NCI-H82 treated with DMSO at 0.1 percent for 48 hours (cell line): ENCODE results near the gene NDEL1.

ENCODE experiments used
- DNase-seq: peaks from one replicate; lab custom pipeline; 2025; ENCODE audit not compliant: unreplicated experiment; lab: John Stamatoyannopoulos, UW

The NDEL1 gene

GRCh38 chr17:8477171-8477570 lies 41.5 kb downstream of the NDEL1 start:
- DNase-seq = no peak

DNA sequence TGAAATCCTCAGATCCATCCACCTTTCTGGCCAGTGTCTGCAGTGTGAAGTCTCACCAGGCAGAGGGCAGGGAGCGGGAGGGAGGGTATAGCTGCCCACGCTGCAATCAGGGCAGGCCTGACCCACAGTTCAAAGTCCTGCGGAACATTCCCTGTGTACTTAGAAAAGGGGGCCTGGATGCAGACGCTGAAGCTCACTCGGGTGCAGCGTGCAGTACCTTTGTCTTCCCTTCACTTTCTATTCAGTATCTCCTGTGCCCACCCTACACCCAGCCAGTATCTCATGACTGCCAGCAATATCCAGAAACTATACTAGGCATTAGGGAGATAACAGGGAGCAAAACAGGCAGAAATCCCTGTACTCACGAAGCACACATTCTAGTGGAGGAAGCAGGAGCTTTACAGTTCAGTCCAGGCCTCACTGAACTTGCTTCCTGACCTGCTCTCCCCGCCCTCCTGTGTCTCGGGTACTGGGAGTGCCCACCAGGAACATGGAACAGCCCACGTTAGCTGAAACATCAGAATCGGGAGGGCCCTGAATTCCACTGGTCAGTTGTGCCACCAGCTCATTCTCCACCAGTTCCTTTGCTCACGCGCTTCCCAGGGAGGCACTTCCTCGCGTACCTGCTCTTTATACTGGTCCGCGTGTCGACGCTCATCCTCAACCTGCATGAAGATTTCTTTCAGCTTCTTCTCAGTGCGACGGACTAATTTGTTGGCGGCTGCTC lies 42.2 kb downstream of the NDEL1 start:
- DNase-seq = no peak

DNA sequence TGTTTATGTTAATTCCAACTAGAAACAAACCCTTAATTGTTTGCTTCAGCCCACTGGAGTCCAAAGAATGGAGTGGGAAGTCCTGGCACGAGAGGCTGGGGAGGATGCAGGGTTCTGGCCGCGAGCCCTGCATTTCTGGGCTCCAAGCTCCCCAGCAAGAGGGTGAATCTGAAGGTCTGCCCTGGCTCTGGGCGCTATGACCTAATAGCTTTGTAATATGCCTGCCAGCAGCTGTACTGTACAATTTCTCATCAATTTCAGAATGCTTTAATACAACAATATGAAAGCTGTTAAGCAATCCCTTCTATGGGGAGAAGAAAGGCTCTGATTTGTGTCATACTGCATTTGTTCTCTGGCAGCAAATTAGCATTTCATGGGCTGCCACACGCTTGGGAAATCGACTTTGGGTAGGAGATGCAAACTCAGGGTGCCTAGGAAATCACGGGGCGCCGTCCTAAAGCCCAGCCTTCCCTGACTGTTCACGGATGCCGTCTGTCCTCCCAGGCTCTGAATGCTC lies 43.8 kb downstream of the NDEL1 start:
- DNase-seq = no peak

GRCh38 chr17:8480011-8480976 lies 44.6 kb downstream of the NDEL1 start:
- DNase-seq = no peak

- no peak for DNase-seq
Observed at GRCh38 chr17:8481089-8481488, 45.4 kb downstream of the NDEL1 start.

GRCh38 chr17:8481703-8482102 lies 46.0 kb downstream of the NDEL1 start:
- DNase-seq = no peak

DNA sequence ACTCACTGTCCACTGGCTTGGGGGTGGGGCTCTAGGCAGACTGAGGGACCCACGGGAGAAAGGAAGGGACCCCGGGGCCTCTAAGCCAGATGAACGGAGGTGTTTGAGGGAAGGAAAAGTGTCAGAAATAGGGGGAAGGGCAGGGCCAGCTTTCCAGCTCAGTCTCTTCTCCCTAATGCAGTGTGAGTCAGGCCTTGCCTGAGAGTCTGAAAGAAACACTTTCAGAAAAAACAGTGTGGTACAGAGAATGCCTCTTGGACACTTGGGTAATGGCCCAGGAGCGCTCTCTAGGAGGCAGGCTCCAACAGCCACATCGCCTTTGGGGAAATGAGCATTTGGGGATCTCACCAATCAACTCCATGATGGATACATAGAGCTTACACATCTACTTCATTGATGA lies 46.9 kb downstream of the NDEL1 start:
- DNase-seq = no peak

- no peak for DNase-seq
Observed at GRCh38 chr17:8484465-8484864, 48.8 kb downstream of the NDEL1 start.

DNA sequence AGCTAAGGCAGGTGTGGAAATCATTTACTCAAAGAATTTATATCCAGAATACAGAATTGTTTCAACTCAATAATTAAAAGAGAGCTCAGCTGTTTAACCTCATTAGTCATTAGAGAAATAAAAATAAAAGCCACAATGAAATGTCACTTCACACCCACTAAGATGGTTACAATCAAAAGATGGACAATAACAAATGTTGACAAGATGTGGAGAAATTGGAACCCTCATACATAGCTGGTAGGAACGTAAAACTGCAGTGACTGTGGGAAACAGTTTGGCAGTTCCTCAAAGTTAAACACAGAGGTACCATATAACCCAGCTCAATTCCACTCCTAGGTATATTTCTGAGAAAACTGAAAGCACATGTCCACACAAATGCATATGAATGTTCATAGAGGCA lies 49.8 kb downstream of the NDEL1 start:
- no peak for DNase-seq

- no peak for DNase-seq
Observed at GRCh38 chr17:8487130-8487645, 51.5 kb downstream of the NDEL1 start.

DNA sequence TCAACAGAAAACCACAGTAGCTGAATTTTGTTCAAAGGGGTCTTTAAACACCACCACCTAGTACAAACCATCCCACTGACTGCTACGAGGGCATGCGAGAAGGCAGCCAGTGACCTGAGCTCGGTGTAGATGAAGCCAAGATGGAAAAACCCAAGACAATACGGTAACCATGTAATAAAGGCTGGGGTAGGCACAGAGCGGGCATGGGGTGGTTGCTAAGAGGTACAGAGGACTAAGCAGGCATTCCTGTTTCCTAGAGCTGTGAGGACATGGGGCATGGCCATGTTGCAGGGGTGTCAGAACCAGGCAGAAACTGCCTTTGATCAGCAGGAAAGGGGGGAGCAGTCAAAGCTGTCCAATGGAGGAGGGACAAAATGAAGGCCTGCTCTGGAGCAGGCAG lies 52.1 kb downstream of the NDEL1 start:
- no peak for DNase-seq

- DNase-seq = no peak
Observed at GRCh38 chr17:8488491-8488890, 52.8 kb downstream of the NDEL1 start.

GRCh38 chr17:8488901-8489300 lies 53.2 kb downstream of the NDEL1 start:
- DNase-seq = no peak

GRCh38 chr17:8489841-8490240 lies 54.2 kb downstream of the NDEL1 start:
- no peak for DNase-seq

DNA sequence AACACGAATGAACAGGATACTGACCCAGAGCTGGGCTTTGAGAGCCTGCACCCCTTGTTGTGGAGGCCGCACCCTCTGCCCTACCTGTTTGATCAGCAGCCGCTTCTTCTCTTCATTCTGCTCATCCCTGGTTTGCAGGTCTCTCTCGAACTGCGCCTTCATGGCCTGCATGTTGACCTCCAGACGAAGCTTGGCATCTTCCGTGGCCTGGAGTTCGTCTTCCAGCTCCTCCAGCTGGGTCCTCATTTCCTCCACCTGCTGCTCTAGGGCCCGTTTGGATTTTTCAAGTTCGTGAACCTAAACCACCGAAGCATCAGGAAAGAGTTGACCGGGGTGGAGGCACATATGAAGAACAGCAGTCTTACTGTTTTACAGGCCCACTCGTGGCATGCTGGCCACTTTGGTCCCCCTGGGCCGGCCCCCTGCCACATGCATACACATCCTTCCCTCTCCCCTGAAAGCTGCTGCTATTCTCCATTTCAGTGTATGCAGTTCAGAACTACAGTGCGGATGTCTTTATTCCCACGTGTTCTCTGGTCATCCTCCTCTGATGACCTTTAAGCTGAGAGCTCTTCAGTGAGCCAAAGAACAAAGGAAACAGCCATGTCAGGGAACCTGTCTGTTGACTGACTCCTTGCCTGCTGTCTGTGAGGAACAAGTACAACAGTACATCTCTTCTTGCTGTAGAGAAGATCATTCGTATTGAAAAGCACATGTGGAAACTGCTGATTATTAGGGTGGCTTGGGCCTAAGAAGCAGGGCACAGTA lies 54.8 kb downstream of the NDEL1 start:
- no peak for DNase-seq

- no peak for DNase-seq
Observed at GRCh38 chr17:8492121-8492520, 56.4 kb downstream of the NDEL1 start.

GRCh38 chr17:8494021-8494420 lies 58.3 kb downstream of the NDEL1 start:
- DNase-seq = no peak

DNA sequence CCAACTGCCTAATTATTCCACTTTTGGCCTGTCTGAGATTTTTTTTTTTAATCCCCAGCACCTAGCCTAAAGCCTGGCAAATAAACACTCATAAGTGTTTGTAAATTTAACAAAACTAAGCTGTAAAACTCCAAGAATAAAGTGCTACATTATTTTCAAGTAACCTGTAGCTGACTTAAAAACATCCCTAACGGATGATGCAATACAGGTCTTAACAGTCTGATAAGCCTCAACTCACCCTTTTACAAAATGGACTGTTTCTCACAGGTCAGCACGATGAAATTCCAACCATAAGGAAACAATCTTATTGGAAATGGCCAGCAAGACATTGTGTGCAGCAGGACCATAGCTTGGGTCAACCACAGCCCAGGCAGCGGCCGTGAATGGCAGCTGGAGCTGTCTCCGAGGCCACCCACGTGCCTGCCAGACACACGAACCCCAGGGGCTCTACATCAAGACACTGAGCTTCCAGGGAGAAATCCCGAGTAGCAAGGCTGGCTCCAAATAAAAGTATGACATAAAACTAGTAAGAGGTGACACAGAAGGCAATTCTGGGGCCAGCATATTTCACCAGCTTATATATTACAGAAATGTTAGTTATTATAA lies 58.9 kb downstream of the NDEL1 start:
- no peak for DNase-seq

- no peak for DNase-seq
Observed at GRCh38 chr17:8496081-8496480, 60.4 kb downstream of the NDEL1 start.

DNA sequence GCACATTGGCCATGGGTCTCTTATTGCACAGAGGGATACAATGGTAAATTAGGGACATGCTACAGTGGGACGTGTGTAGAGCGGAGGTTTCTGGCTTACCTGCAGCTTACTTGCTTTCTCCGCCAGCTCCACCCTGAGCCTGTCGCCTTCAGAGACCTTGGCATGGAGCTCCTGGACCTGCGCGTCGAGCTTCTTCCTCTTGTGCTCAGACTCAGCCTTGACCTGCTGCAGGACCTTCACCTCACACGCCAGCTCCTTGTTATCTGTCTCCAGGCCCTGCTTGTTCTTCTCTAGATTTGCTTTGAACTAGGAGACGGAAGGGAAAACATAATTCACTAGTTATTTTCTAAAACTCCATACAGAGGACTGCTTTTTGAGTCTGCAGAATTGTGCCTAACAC lies 63.5 kb downstream of the NDEL1 start:
- DNase-seq = no peak

- no peak for DNase-seq
Observed at GRCh38 chr17:8499614-8500013, 63.9 kb downstream of the NDEL1 start.
